ENCODE results near the gene SIRT4.

DNA sequence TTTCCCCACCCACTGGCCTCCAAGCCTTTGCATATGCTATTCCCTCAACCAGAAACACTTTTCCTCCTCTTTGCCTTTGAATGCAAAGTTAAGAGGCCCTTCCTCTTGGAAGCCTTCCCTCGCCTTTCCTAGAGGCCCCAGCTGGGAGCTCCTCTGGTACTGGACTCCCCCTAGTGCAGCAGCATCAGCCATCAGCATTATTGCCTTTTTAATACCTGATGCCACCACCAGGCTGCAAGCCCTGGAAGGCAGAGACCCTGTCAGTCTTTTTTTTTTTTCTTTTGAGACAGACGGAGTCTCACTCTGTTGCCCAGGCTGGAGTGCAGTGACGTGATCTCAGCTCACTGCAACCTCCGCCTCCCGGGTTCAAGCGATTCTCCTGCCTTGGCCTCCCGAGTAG is 44.6 kb downstream of the SIRT4 start:
- TF ChIP-seq, protein P1, sequence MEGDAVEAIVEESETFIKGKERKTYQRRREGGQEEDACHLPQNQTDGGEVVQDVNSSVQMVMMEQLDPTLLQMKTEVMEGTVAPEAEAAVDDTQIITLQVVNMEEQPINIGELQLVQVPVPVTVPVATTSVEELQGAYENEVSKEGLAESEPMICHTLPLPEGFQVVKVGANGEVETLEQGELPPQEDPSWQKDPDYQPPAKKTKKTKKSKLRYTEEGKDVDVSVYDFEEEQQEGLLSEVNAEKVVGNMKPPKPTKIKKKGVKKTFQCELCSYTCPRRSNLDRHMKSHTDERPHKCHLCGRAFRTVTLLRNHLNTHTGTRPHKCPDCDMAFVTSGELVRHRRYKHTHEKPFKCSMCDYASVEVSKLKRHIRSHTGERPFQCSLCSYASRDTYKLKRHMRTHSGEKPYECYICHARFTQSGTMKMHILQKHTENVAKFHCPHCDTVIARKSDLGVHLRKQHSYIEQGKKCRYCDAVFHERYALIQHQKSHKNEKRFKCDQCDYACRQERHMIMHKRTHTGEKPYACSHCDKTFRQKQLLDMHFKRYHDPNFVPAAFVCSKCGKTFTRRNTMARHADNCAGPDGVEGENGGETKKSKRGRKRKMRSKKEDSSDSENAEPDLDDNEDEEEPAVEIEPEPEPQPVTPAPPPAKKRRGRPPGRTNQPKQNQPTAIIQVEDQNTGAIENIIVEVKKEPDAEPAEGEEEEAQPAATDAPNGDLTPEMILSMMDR (conservative IDR thresholded peaks at IDR 0.05; ENCODE audit: low read depth, low read length) = peak; percentile 43
- TF ChIP-seq EZH2 (IDR thresholded peaks at IDR 0.05; ENCODE audit: low read length, unreplicated experiment) = no peak

All from PC-3 (cell line).